ENCODE data around the gene GPER1. TPM values are rescaled to one million over a fixed set of nuclear protein-coding genes. Genes with fewer than 3 reads are reported as not detected.

Gene GPER1
- polyA plus RNA-seq, 1 donor (not counting 4 experiments of a cell fraction or from before 2014, with no cell fraction given), result 0.05 TPM

- Histone ChIP-seq H3K4me1 (ENCODE audit: control insufficient read depth, extremely low read depth, insufficient read depth, low read length) (peaks cover 14% of the 10 kb centered on the region), H3K4me3 (ENCODE audit: control insufficient read depth in 2 of 3, extremely low read depth in 1 of 3, insufficient read depth in 2 of 3, low read depth in 1 of 3, low read length in 3 of 3) (no peak overlapping the region), H3K9ac (ENCODE audit: control insufficient read depth, extremely low read depth, insufficient read depth, low read length) (no peak overlapping the region), H3K4me2 (ENCODE audit: control insufficient read depth, extremely low read depth, insufficient read depth, low read depth, low read length) (no peak overlapping the region), H3K27ac (ENCODE audit: control insufficient read depth, insufficient read depth, low read length) (no peak overlapping the region), H3K9me1 (ENCODE audit: control insufficient read depth, extremely low read depth, insufficient read depth, low read length) (no peaks in the 10 kb centered on the region), H3K9me3 (ENCODE audit: control insufficient read depth, low read depth, low read length) (no peaks in the 10 kb centered on the region), H3K27me3 (ENCODE audit: control insufficient read depth, extremely low read depth, insufficient read depth, low read length) (no peaks in the 10 kb centered on the region), H3K36me3 (ENCODE audit: control insufficient read depth in 2 of 2, extremely low read depth in 1 of 2, insufficient read depth in 2 of 2, low read length in 2 of 2) (peaks cover 3 to 9% of the 10 kb centered on the region in 2 experiments), H4K20me1 (ENCODE audit: control insufficient read depth, extremely low read depth, insufficient read depth, low read length) (peaks cover 14% of the 10 kb centered on the region), H3K79me2 (ENCODE audit: control insufficient read depth, insufficient read depth, low read length) (peaks cover 20% of the 10 kb centered on the region), H2AFZ (ENCODE audit: control insufficient read depth, low read length) (no peak overlapping the region)
- FAIRE-seq (no peak), DNase-seq (ENCODE audit: low read depth, low spot score) (no peak)
- dilution Hi-C loops (cut with MboI; ENCODE audit: extremely low pct_ligation_motif_present, low sequenced_read_pairs), result no loop called here
- TF ChIP-seq EZH2 (IDR thresholded peaks at IDR 0.05; ENCODE audit: low read length), result no peak
- no peak for TF ChIP-seq CTCF (optimal IDR thresholded peaks at IDR 0.05 in 1 of 3, IDR thresholded peaks at IDR 0.05 in 1 of 3, conservative IDR thresholded peaks at IDR 0.05 in 1 of 3; ENCODE audit: extremely low read depth in 1 of 3, insufficient read depth in 2 of 3, low read length in 3 of 3)
Measured at GRCh38 chr7:1099154-1099542, 11.2 kb downstream of the GPER1 start.

- H2AFZ ChIP-seq (ENCODE audit: control insufficient read depth, low read length), result no peak overlapping the region
- no peaks in the 10 kb centered on the region for H3K9me3 ChIP-seq (ENCODE audit: control insufficient read depth, low read depth, low read length)
- H3K79me2 ChIP-seq (ENCODE audit: control insufficient read depth, insufficient read depth, low read length), result peaks cover 21% of the 10 kb centered on the region
- H3K4me3 ChIP-seq (ENCODE audit: control insufficient read depth in 2 of 3, extremely low read depth in 1 of 3, insufficient read depth in 2 of 3, low read depth in 1 of 3, low read length in 3 of 3), result no peak overlapping the region
- TF ChIP-seq EZH2 (IDR thresholded peaks at IDR 0.05; ENCODE audit: low read length) (no peak), CTCF (optimal IDR thresholded peaks at IDR 0.05 in 1 of 3, IDR thresholded peaks at IDR 0.05 in 1 of 3, conservative IDR thresholded peaks at IDR 0.05 in 1 of 3; ENCODE audit: extremely low read depth in 1 of 3, insufficient read depth in 2 of 3, low read length in 3 of 3) (no peak)
- peaks cover 14% of the 10 kb centered on the region for H3K4me1 ChIP-seq (ENCODE audit: control insufficient read depth, extremely low read depth, insufficient read depth, low read length)
- H3K36me3 ChIP-seq (ENCODE audit: control insufficient read depth in 2 of 2, extremely low read depth in 1 of 2, insufficient read depth in 2 of 2, low read length in 2 of 2), result peaks cover 3 to 9% of the 10 kb centered on the region in 2 experiments
- H3K27me3 ChIP-seq (ENCODE audit: control insufficient read depth, extremely low read depth, insufficient read depth, low read length), result no peaks in the 10 kb centered on the region
- H3K27ac ChIP-seq (ENCODE audit: control insufficient read depth, insufficient read depth, low read length), result no peak overlapping the region
- H4K20me1 ChIP-seq (ENCODE audit: control insufficient read depth, extremely low read depth, insufficient read depth, low read length), result peaks cover 11% of the 10 kb centered on the region
- no peak overlapping the region for H3K9ac ChIP-seq (ENCODE audit: control insufficient read depth, extremely low read depth, insufficient read depth, low read length)
- dilution Hi-C loops (cut with MboI; ENCODE audit: extremely low pct_ligation_motif_present, low sequenced_read_pairs), result no loop called here
- FAIRE-seq (no peak), DNase-seq (ENCODE audit: low read depth, low spot score) (no peak)
- no peaks in the 10 kb centered on the region for H3K9me1 ChIP-seq (ENCODE audit: control insufficient read depth, extremely low read depth, insufficient read depth, low read length)
- H3K4me2 ChIP-seq (ENCODE audit: control insufficient read depth, extremely low read depth, insufficient read depth, low read depth, low read length), result no peak overlapping the region
Measured at GRCh38 chr7:1099637-1100036, 11.7 kb downstream of the GPER1 start.
